Ovary (tissue), 9 donors: ENCODE data around the gene ALDH1B1. TPM values are rescaled to one million over a fixed set of nuclear protein-coding genes. Genes with fewer than 3 reads are reported as not detected.

ENCODE experiments used
- DNase-seq, 5 donors: peaks; one replicate each; pipeline ENCODE4 v3.0.0-alpha.2; 2019 to 2020
- H3K27ac ChIP-seq, 2 donors: fragments of 200-600 bp; one replicate each; pipeline versions ENCODE4 v1.5.1 to v1.8.0; 2019 to 2022
- H3K27me3 ChIP-seq: fragments of 200-600 bp; one replicate; pipeline ENCODE4 v1.8.0; 2022
- H3K36me3 ChIP-seq: fragments of 200-600 bp; sonication (generic); one replicate; pipeline ENCODE4 v1.5.1; 2019
- H3K4me1 ChIP-seq: one replicate; pipeline ENCODE4 v1.8.1; 2013; ENCODE audit warnings: mild to moderate bottlenecking, moderate library complexity; ENCODE audit not compliant: insufficient read depth
- H3K4me3 ChIP-seq: fragments of 200-600 bp; sonication (generic); one replicate; pipeline ENCODE4 v1.5.1; 2017
- H3K9me3 ChIP-seq, 2 donors: fragments of 200-600 bp in 1 of 2; sonication (generic) in 1 of 2; one replicate each; pipeline versions ENCODE4 v1.5.1 to v1.8.1; 2013 to 2019; ENCODE audit warnings: mild to moderate bottlenecking in 1 of 2, moderate library complexity in 1 of 2
- EP300 ChIP-seq: sonication (generic); formaldehyde crosslinking; IDR thresholded peaks from one replicate; pipeline ENCODE4 v1.6.1; 2017; ENCODE audit warnings: antibody characterized with exemption
- POLR2A ChIP-seq: fragments of 450-650 bp; IDR thresholded peaks from one replicate; pipeline ENCODE4 v1.6.1; 2017; ENCODE audit warnings: antibody characterized with exemption, mild to moderate bottlenecking, moderate library complexity
- WGBS, 3 donors: extraction: QIAGEN DNeasy Blood & Tissue Kit in 1 of 3; methylation state at CpG; one replicate each; pipeline versions ENCODE4 v1.1.5 to v1.1.7; 2013 to 2017; 5-methylcytosine and 5-hydroxymethylcytosine counted together
- intact Hi-C, 4 donors: fragments of 100-400 bp; cut with DNase I; formaldehyde crosslinking; loops; one replicate each; pipeline versions ENCODE4 v1.11.0 to v1.15.1; 2022 to 2023
- polyA plus RNA-seq, 2 donors: library from polyadenylated mRNA; stranded (reverse); fragments of 200-250 nt in 1 of 2; fragments of 350-450 nt in 1 of 2; fragmentation: Illumina TruSeq in 1 of 2; extraction: RNeasy Lipid Tissue Mini Kit (QIAGEN cat#74804) in 1 of 2; gene quantifications; one replicate each; pipeline ENCODE4 v1.2.3, GENCODE V29; 2013 to 2014
- total RNA-seq, 7 donors: library from RNA; depleted of rRNA in 2 of 7; stranded (reverse); fragments of >200 nt in 2 of 7; fragmentation: NEBNext Ultra II Directional in 3 of 7; extraction: Animal tissue kit (Norgen Biotek cat#: 25700) in 3 of 7; gene quantifications; one replicate each; pipeline versions ENCODE4 v1.1.0 to v1.2.4, GENCODE V29; 2016 to 2023
- TF ChIP-seq, protein P1 (sequence below), 3 donors: fragments of 450-650 bp in 2 of 3; fragments of 200-600 bp in 1 of 3; IDR thresholded peaks; one replicate each; pipeline versions ENCODE4 v1.5.1 to v1.8.0; 2016 to 2022; ENCODE audit warnings: antibody characterized with exemption in 3 of 3, mild to moderate bottlenecking in 1 of 3
- donor health status: DM: no; HTN: no; CAD: no; lungs with moderate emphysema.
- donor health status: DM: no; HTN: no; CAD: no.
- donor health status: Bipolar disorder and iron deficiency.
- donor health status: DM: yes; HTN: yes; CAD: no.
- donor health status: DM: no; HTN: no; CAD: no.
- donor health status: DM: yes; HTN: yes; CAD: no.

Gene ALDH1B1
- total and polyA plus RNA-seq, 9 donors = 7.9 to 47.2 (median 24.3) TPM

- intact Hi-C loops = loop anchor here (5.0 to 10.0 kb wide), 6 partner anchors 51 to 451 kb away; no protein-coding TSS in a partner anchor
- H3K4me3 ChIP-seq = no peak overlapping the region
- no peaks in the 10 kb centered on the region for H3K27me3 ChIP-seq
- peaks cover 8% of the 10 kb centered on the region for H3K4me1 ChIP-seq
- no peaks in the 10 kb centered on the region for H3K9me3 ChIP-seq
- TF ChIP-seq POLR2A (no peak), EP300 (no peak)
- TF ChIP-seq, protein P1, sequence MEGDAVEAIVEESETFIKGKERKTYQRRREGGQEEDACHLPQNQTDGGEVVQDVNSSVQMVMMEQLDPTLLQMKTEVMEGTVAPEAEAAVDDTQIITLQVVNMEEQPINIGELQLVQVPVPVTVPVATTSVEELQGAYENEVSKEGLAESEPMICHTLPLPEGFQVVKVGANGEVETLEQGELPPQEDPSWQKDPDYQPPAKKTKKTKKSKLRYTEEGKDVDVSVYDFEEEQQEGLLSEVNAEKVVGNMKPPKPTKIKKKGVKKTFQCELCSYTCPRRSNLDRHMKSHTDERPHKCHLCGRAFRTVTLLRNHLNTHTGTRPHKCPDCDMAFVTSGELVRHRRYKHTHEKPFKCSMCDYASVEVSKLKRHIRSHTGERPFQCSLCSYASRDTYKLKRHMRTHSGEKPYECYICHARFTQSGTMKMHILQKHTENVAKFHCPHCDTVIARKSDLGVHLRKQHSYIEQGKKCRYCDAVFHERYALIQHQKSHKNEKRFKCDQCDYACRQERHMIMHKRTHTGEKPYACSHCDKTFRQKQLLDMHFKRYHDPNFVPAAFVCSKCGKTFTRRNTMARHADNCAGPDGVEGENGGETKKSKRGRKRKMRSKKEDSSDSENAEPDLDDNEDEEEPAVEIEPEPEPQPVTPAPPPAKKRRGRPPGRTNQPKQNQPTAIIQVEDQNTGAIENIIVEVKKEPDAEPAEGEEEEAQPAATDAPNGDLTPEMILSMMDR (IDR thresholded peaks at IDR 0.05) = no peak
- H3K27ac ChIP-seq = no peak overlapping the region
- 60 to 77% (median 64%) methylated on average over 5 of the region's 5 CpGs for WGBS, 3 donors
- no peaks in the 10 kb centered on the region for H3K36me3 ChIP-seq
- no peak for DNase-seq
Measured at GRCh38 chr9:38363589-38363925, 28.9 kb upstream of the ALDH1B1 start.

- no peak for DNase-seq
- intact Hi-C loops = loop anchor here in 3 of 4 donors (10.0 kb wide), 4 partner anchors 47 to 453 kb away; no protein-coding TSS in a partner anchor
- Histone ChIP-seq H3K4me1 (peaks cover 4% of the 10 kb centered on the region), H3K27ac (no peak overlapping the region), H3K27me3 (no peaks in the 10 kb centered on the region), H3K36me3 (no peaks in the 10 kb centered on the region), H3K4me3 (no peak overlapping the region), H3K9me3 (no peaks in the 10 kb centered on the region)
- TF ChIP-seq, protein P1 (IDR thresholded peaks at IDR 0.05) = no peak
- no peak for TF ChIP-seq POLR2A
- no peak for TF ChIP-seq EP300
Measured at GRCh38 chr9:38367898-38368297, 24.6 kb upstream of the ALDH1B1 start.

DNA sequence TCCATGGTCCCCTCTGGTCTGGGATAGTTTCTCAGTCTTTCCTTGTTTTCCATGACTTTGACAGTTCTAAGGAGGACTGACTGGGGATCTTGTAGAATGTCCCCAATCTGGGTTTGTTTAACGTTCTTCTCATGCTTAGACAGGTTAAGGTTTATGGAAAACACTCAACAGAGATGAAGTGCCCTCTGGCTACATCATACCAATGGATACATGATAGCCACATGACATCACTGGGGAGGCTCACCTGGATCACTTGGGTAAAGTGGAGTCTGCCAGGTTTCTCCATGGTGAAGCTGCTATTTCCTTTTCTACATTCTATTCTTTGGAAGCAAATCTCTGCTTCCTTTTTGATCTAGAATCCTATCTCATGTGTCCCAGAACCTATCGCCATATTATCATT is 23.8 kb upstream of the ALDH1B1 start:
- 68 to 78% (median 74%) methylated on average over 2 of the region's 2 CpGs for WGBS, 3 donors
- no peak overlapping the region for H3K27ac ChIP-seq
- no peaks in the 10 kb centered on the region for H3K9me3 ChIP-seq
- DNase-seq = no peak
- H3K27me3 ChIP-seq = no peaks in the 10 kb centered on the region
- TF ChIP-seq EP300 = no peak
- TF ChIP-seq, protein P1 (IDR thresholded peaks at IDR 0.05) = no peak
- H3K36me3 ChIP-seq = no peaks in the 10 kb centered on the region
- intact Hi-C loops = loop anchor here in 3 of 4 donors (10.0 kb wide), 4 partner anchors 46 to 454 kb away; no protein-coding TSS in a partner anchor
- H3K4me1 ChIP-seq = no peaks in the 10 kb centered on the region
- H3K4me3 ChIP-seq = no peak overlapping the region

GRCh38 chr9:38370176-38370575 is 22.3 kb upstream of the ALDH1B1 start:
- Histone ChIP-seq H3K36me3 (no peaks in the 10 kb centered on the region), H3K4me3 (no peak overlapping the region), H3K27me3 (no peaks in the 10 kb centered on the region), H3K9me3 (no peaks in the 10 kb centered on the region), H3K4me1 (no peaks in the 10 kb centered on the region), H3K27ac (no peak overlapping the region)
- DNase-seq = no peak
- TF ChIP-seq, protein P1 (IDR thresholded peaks at IDR 0.05) = no peak
- TF ChIP-seq EP300 (no peak), POLR2A (no peak)
- intact Hi-C loops = loop anchor here in 1 of 4 donors (10.0 kb wide), 1 partner anchor 885 kb away; the partner anchor contains the start of gene POLR1E
- 61 to 72% (median 70%) methylated on average over 4 of the region's 4 CpGs for WGBS, 3 donors
